ENCODE measurements around the gene IL11RA. TPM values are rescaled to one million over a fixed set of nuclear protein-coding genes. Genes with fewer than 3 reads are reported as not detected.

The IL11RA gene
- total and polyA plus RNA-seq, 2 of the 8 experiments (the other 6 are each of a cell fraction or from before 2014, with no cell fraction given), result 5.5 to 9.1 TPM

GRCh38 chr9:34650816-34651215 is 1.2 kb upstream of the IL11RA start (continued):
- TF ChIP-seq MAX (IDR thresholded peaks at IDR 0.05) (no peak), NANOG (IDR thresholded peaks at IDR 0.05; ENCODE audit: insufficient read depth, low read depth, low read length, poor library complexity, severe bottlenecking) (no peak)

Data from H1 (cell line).